CD14-positive monocyte (primary cell): ENCODE measurements around the gene DOP1B. TPM values are rescaled to one million over a fixed set of nuclear protein-coding genes. Genes with fewer than 3 reads are reported as not detected.
A peak's percentile ranks its signal among the peaks of the same experiment; 100 is the strongest.
"Not testable (repeated sequence)": the region's sequence is repeated elsewhere in the genome, so short reads cannot be mapped to it uniquely, and the experiment has no call there.

Experiments
- DNase-seq, 3 donors: peaks; one replicate each; pipeline ENCODE4 v3.0.0-alpha.2; 2011 to 2022
- H2AFZ ChIP-seq: 2 replicates; pipeline ENCODE4 v1.6.0; 2012; ENCODE audit warnings: mild to moderate bottlenecking, low read depth, low read length, inconsistent platforms; ENCODE audit not compliant: insufficient read depth, poor library complexity, severe bottlenecking
- H3K27ac ChIP-seq, 2 donors: 1 replicate in 1 of 2; 2 replicates in 1 of 2; pipeline ENCODE4 v1.5.1; 2012 to 2013; ENCODE audit warnings: low read length in 2 of 2, control low read depth in 1 of 2, inconsistent platforms in 1 of 2, low read depth in 1 of 2, mild to moderate bottlenecking in 1 of 2
- H3K27me3 ChIP-seq, 2 donors: one replicate each; pipeline versions ENCODE4 v1.6.0 to v1.6.1; 2011 to 2013; ENCODE audit warnings: low read length in 2 of 2; ENCODE audit not compliant: control insufficient read depth in 2 of 2, insufficient read depth in 2 of 2
- H3K36me3 ChIP-seq, 2 donors: replicated peaks in 1 of 2; 1 replicate in 1 of 2; 2 replicates in 1 of 2; pipeline versions ENCODE4 v1.5.1 to v1.6.1; 2012 to 2013; ENCODE audit warnings: low read length in 2 of 2, control low read depth in 1 of 2, inconsistent platforms in 1 of 2, mild to moderate bottlenecking in 1 of 2; ENCODE audit not compliant: insufficient read depth in 2 of 2, control insufficient read depth in 1 of 2
- H3K4me1 ChIP-seq, 2 donors: 1 replicate in 1 of 2; 2 replicates in 1 of 2; pipeline versions ENCODE4 v1.5.1 to v1.6.1; 2012 to 2013; ENCODE audit warnings: low read length in 2 of 2, control low read depth in 1 of 2, inconsistent platforms in 1 of 2, mild to moderate bottlenecking in 1 of 2, moderate library complexity in 1 of 2; ENCODE audit not compliant: insufficient read depth in 2 of 2, control insufficient read depth in 1 of 2
- H3K4me2 ChIP-seq: replicated peaks from 2 replicates; pipeline ENCODE3; 2012; ENCODE audit warnings: low read length, moderate library complexity, mild to moderate bottlenecking; ENCODE audit not compliant: poor library complexity, severe bottlenecking; ENCODE audit errors: extremely low read depth
- H3K4me3 ChIP-seq, 3 experiments: fragments of 200-600 bp in 1 of 3; sonication (generic) in 1 of 3; replicated peaks in 1 of 3; 1 replicate in 2 of 3; 2 replicates in 1 of 3; pipeline ENCODE4 v1.5.1; 2011 to 2013; ENCODE audit warnings: low read length in 3 of 3, mild to moderate bottlenecking in 3 of 3, control low read depth in 2 of 3, low read depth in 2 of 3, inconsistent platforms in 1 of 3, moderate library complexity in 1 of 3
- H3K79me2 ChIP-seq: 2 replicates; pipeline ENCODE4 v1.6.0; 2012; ENCODE audit warnings: mild to moderate bottlenecking, control low read depth, inconsistent platforms, low read length, moderate library complexity; ENCODE audit not compliant: insufficient read depth
- H3K9ac ChIP-seq: 2 replicates; pipeline ENCODE4 v1.6.0; 2017; ENCODE audit warnings: low read length, mild to moderate bottlenecking; ENCODE audit not compliant: insufficient read depth, poor library complexity, severe bottlenecking
- H3K9me3 ChIP-seq, 2 donors: replicated peaks in 1 of 2; 1 replicate in 1 of 2; 2 replicates in 1 of 2; pipeline versions ENCODE4 v1.5.1 to v1.6.1; 2012 to 2013; ENCODE audit warnings: low read length in 2 of 2, control low read depth in 1 of 2; ENCODE audit not compliant: control insufficient read depth in 1 of 2, insufficient read depth in 1 of 2
- H4K20me1 ChIP-seq: 2 replicates; pipeline ENCODE4 v1.6.0; 2012; ENCODE audit warnings: mild to moderate bottlenecking, low read length, control low read depth, moderate library complexity; ENCODE audit not compliant: insufficient read depth
- H3K27ac Mint-ChIP-seq, 7 donors: one replicate each; pipeline ENCODE4 v1.8.0; 2020; ENCODE audit warnings: mild to moderate bottlenecking in 7 of 7, mixed read lengths in 7 of 7, moderate library complexity in 6 of 7, inconsistent platforms in 2 of 7
- H3K27me3 Mint-ChIP-seq, 3 donors: one replicate each; pipeline ENCODE4 v1.8.0; 2021 to 2022; ENCODE audit warnings: low read depth in 3 of 3, mild to moderate bottlenecking in 3 of 3, mixed read lengths in 3 of 3, moderate library complexity in 3 of 3, inconsistent platforms in 1 of 3
- H3K36me3 Mint-ChIP-seq, 2 donors: one replicate each; pipeline ENCODE4 v1.8.0; 2020; ENCODE audit warnings: mixed read lengths in 2 of 2, inconsistent platforms in 1 of 2, mild to moderate bottlenecking in 1 of 2
- H3K4me1 Mint-ChIP-seq: one replicate; pipeline ENCODE4 v1.8.0; 2020; ENCODE audit warnings: mild to moderate bottlenecking, mixed read lengths
- H3K4me3 Mint-ChIP-seq, 2 donors: one replicate each; pipeline ENCODE4 v1.8.0; 2020; ENCODE audit warnings: mild to moderate bottlenecking in 2 of 2, mixed read lengths in 2 of 2, moderate library complexity in 1 of 2
- H3K9me3 Mint-ChIP-seq, 7 donors: one replicate each; pipeline ENCODE4 v1.8.0; 2020 to 2022; ENCODE audit warnings: mixed read lengths in 7 of 7, mild to moderate bottlenecking in 6 of 7, moderate library complexity in 6 of 7, inconsistent platforms in 2 of 7
- CTCF ChIP-seq: fragments of 200-600 bp; IDR thresholded peaks from one replicate; pipeline ENCODE4 v1.8.0; 2022; ENCODE audit warnings: antibody characterized with exemption, mild to moderate bottlenecking
- WGBS: methylation state at CpG from one replicate; pipeline ENCODE4 v1.1.5; 2013; ENCODE audit warnings: missing lambda C conversion rate; ENCODE audit not compliant: insufficient coverage; 5-methylcytosine and 5-hydroxymethylcytosine counted together
- intact Hi-C, 2 donors: fragments of 100-400 bp; cut with micrococcal nuclease; formaldehyde crosslinking; loops; one replicate each; pipeline versions ENCODE4 v1.15.0 to v1.15.1; 2023
- polyA plus RNA-seq, 3 donors: library from polyadenylated mRNA; depleted of rRNA in 1 of 3; unstranded in 2 of 3; stranded (reverse) in 1 of 3; fragments of 300-500 nt in 2 of 3; fragments of >200 nt in 1 of 3; fragmentation: Illumina TruSeq in 2 of 3; gene quantifications; 1 replicate in 2 of 3; 2 replicates in 1 of 3; pipeline ENCODE4 v1.2.3, GENCODE V29; 2012 to 2021

DOP1B gene
- polyA plus RNA-seq, 3 donors, result 6.0 to 14.4 (median 11.0) TPM

GRCh38 chr21:36127977-36128376, 28.6 kb upstream of the DOP1B start:
- no peak overlapping the region for H2AFZ ChIP-seq
- Mint-ChIP-seq H3K4me1 (peaks cover 19% of the 10 kb centered on the region), H3K36me3 (no peaks in the 10 kb centered on the region), H3K9me3 (peaks cover 0 to 2% (median 0%) of the 10 kb centered on the region in 7 donors), H3K27ac (no peak overlapping the region), H3K4me3 (no peak overlapping the region), H3K27me3 (peaks cover 4 to 11% (median 9%) of the 10 kb centered on the region in 3 donors)
- H3K9me3 ChIP-seq, result no peaks in the 10 kb centered on the region
- DNase-seq, result no peak
- no peak for TF ChIP-seq CTCF
- H4K20me1 ChIP-seq, result no peaks in the 10 kb centered on the region
- peaks cover 11 to 15% of the 10 kb centered on the region in 2 donors for H3K4me1 ChIP-seq
- H3K36me3 ChIP-seq, result no peaks in the 10 kb centered on the region
- H3K27me3 ChIP-seq, result no peaks in the 10 kb centered on the region
- 86% methylated on average over 1 of the region's 5 CpGs for WGBS
- H3K79me2 ChIP-seq, result no peaks in the 10 kb centered on the region
- H3K4me2 ChIP-seq, result no peak overlapping the region
- H3K4me3 ChIP-seq, result no peak overlapping the region
- intact Hi-C loops, result loop anchor here in 1 of 2 donors (5.0 kb wide), 1 partner anchor 84 kb away; no protein-coding TSS in a partner anchor
- H3K27ac ChIP-seq, result no peak overlapping the region
- H3K9ac ChIP-seq, result no peak overlapping the region

GRCh38 chr21:36129219-36129618, 27.4 kb upstream of the DOP1B start:
- Histone ChIP-seq H3K4me2 (peak overlapping the region; percentile 1), H3K27ac (no peak overlapping the region), H3K36me3 (no peaks in the 10 kb centered on the region), H4K20me1 (no peaks in the 10 kb centered on the region), H2AFZ (no peak overlapping the region), H3K9ac (no peak overlapping the region), H3K79me2 (no peaks in the 10 kb centered on the region), H3K9me3 (no peaks in the 10 kb centered on the region), H3K4me3 (no peak overlapping the region), H3K27me3 (peaks cover 0 to 1% of the 10 kb centered on the region in 2 donors), H3K4me1 (peaks cover 16 to 20% of the 10 kb centered on the region in 2 donors)
- Mint-ChIP-seq H3K27ac (peak overlapping the region in 1 of 7 donors; percentile 35), H3K4me3 (peak overlapping the region; percentile 63 to 70), H3K27me3 (peaks cover 7 to 14% (median 14%) of the 10 kb centered on the region in 3 donors), H3K36me3 (no peaks in the 10 kb centered on the region), H3K9me3 (peaks cover 0 to 2% (median 0%) of the 10 kb centered on the region in 7 donors), H3K4me1 (peaks cover 24% of the 10 kb centered on the region)
- no CpG with 5 or more reads among the region's 2 CpGs for WGBS
- DNase-seq, result no peak
- intact Hi-C loops, result loop anchor here in 1 of 2 donors (5.0 kb wide), 1 partner anchor 83 kb away; no protein-coding TSS in a partner anchor
- TF ChIP-seq CTCF, result no peak

GRCh38 chr21:36130414-36130762, 26.2 kb upstream of the DOP1B start:
- intact Hi-C loops, result not testable (repeated sequence)
- peaks cover 30% of the 10 kb centered on the region for H3K4me1 Mint-ChIP-seq
- peak overlapping the region; percentile 15 for H3K4me2 ChIP-seq

More at GRCh38 chr21:36130414-36130762, 26.2 kb upstream of the DOP1B start:
- Histone ChIP-seq H3K4me3 (peak overlapping the region in 1 of 3 experiments; percentile 30), H3K4me1 (peaks cover 28 to 32% of the 10 kb centered on the region in 2 donors)
- peak overlapping the region; percentile 81 to 88 for H3K4me3 Mint-ChIP-seq
- H3K9ac ChIP-seq, H4K20me1 ChIP-seq, H3K27me3 ChIP-seq, H3K79me2 ChIP-seq, H3K9me3 ChIP-seq, H3K27ac ChIP-seq, H3K36me3 ChIP-seq, H2AFZ ChIP-seq, H3K36me3 Mint-ChIP-seq, H3K9me3 Mint-ChIP-seq, DNase-seq: not testable (repeated sequence)
- WGBS, result 34% methylated on average over 4 of the region's 18 CpGs
- H3K27ac Mint-ChIP-seq, result peak overlapping the region in 1 of 7 donors; percentile 74
- H3K27me3 Mint-ChIP-seq, result peaks cover 10 to 17% (median 13%) of the 10 kb centered on the region in 3 donors
